ENCODE data around the gene CCDC24.

GRCh38 chr1:43954036-43954435, 37.4 kb upstream of the CCDC24 start:
- TF ChIP-seq CTCF (IDR thresholded peaks at IDR 0.05) = no peak
- no peak for TF ChIP-seq POLR2A (IDR thresholded peaks at IDR 0.05)
- TF ChIP-seq EP300 (IDR thresholded peaks at IDR 0.05) = no peak
- TF ChIP-seq POLR2AphosphoS5 (IDR thresholded peaks at IDR 0.05) = no peak

Data from suprapubic skin (tissue), 4 donors.